UCSD-AML1 (cell line): ENCODE results near the gene CIAO1.
"Not testable (repeated sequence)": the region's sequence is repeated elsewhere in the genome, so short reads cannot be mapped to it uniquely, and the experiment has no call there.

Experiments used
- DNase-seq: peaks from one replicate; lab custom pipeline; 2025; ENCODE audit not compliant: unreplicated experiment; lab: John Stamatoyannopoulos, UW

CIAO1 gene

GRCh38 chr2:96265840-96266679, at the start of gene CIAO1, which contains the start of gene TMEM127:
Gene CIAO1, plus strand, starts transcription at chr2:96266225. Its CDS starts 126 bp downstream, at chr2:96266351.
Gene TMEM127, minus strand, starts transcription at chr2:96265997. Its CDS starts 616 bp downstream, at chr2:96265381.
- DNase-seq, result peak; percentile 99

- DNase-seq, result no peak
Measured at GRCh38 chr2:96218508-96219131, 47.4 kb upstream of the CIAO1 start.

GRCh38 chr2:96219959-96220358, 46.1 kb upstream of the CIAO1 start:
- not testable (repeated sequence) for DNase-seq

- DNase-seq, result not testable (repeated sequence)
Measured at GRCh38 chr2:96221106-96221505, 44.9 kb upstream of the CIAO1 start.

GRCh38 chr2:96225016-96225533, 41.0 kb upstream of the CIAO1 start:
- DNase-seq, result no peak

- no peak for DNase-seq
Measured at GRCh38 chr2:96231316-96231715, 34.7 kb upstream of the CIAO1 start.

- no peak for DNase-seq
Measured at GRCh38 chr2:96233436-96233835, 32.6 kb upstream of the CIAO1 start.

GRCh38 chr2:96233880-96234316, 32.1 kb upstream of the CIAO1 start:
- DNase-seq, result no peak

GRCh38 chr2:96236882-96237281, 29.1 kb upstream of the CIAO1 start:
- DNase-seq, result no peak

- DNase-seq, result no peak
Measured at GRCh38 chr2:96238266-96238665, 27.8 kb upstream of the CIAO1 start.

- no peak for DNase-seq
Measured at GRCh38 chr2:96239091-96239490, 26.9 kb upstream of the CIAO1 start.

GRCh38 chr2:96239745-96240264, 26.2 kb upstream of the CIAO1 start:
- no peak for DNase-seq

GRCh38 chr2:96240341-96241038, 25.5 kb upstream of the CIAO1 start:
- DNase-seq, result no peak

GRCh38 chr2:96241227-96241626, 24.8 kb upstream of the CIAO1 start:
- no peak for DNase-seq

GRCh38 chr2:96241900-96242611, 24.0 kb upstream of the CIAO1 start:
- DNase-seq, result peak; percentile 59

GRCh38 chr2:96243843-96244242, 22.2 kb upstream of the CIAO1 start:
- no peak for DNase-seq

GRCh38 chr2:96245609-96246390, 20.2 kb upstream of the CIAO1 start:
- DNase-seq, result no peak

- peak; percentile 39 for DNase-seq
Measured at GRCh38 chr2:96247009-96247408, 19.0 kb upstream of the CIAO1 start.

- DNase-seq, result no peak
Measured at GRCh38 chr2:96247896-96248295, 18.1 kb upstream of the CIAO1 start.

- DNase-seq, result no peak
Measured at GRCh38 chr2:96248624-96249023, 17.4 kb upstream of the CIAO1 start.
